Astrocyte of the cerebellum (primary cell): ENCODE data around the gene RBM20.
"Not testable (repeated sequence)": the region's sequence is repeated elsewhere in the genome, so short reads cannot be mapped to it uniquely, and the experiment has no call there.

ENCODE experiments used
- DNase-seq: peaks from one replicate; pipeline ENCODE4 v3.0.0-alpha.2; 2011; ENCODE audit warnings: low read depth
- H3K4me3 ChIP-seq: 2 replicates; pipeline ENCODE4 v1.5.1; 2011; ENCODE audit warnings: mild to moderate bottlenecking, low read depth, low read length, moderate library complexity
- CTCF ChIP-seq: IDR thresholded peaks from 2 replicates; pipeline ENCODE4 v1.5.1; 2012; ENCODE audit warnings: low read length, low read depth, moderate library complexity, mild to moderate bottlenecking; ENCODE audit errors: missing control alignments
- in situ Hi-C: cut with HindIII; loops from 2 replicates; pipeline ENCODE4 v1.10.0; 2017; ENCODE audit warnings: low sequenced_read_pairs

Gene RBM20

GRCh38 chr10:110616493-110617033, 27.6 kb upstream of the RBM20 start:
- no peak for DNase-seq
- H3K4me3 ChIP-seq: no peak overlapping the region
- no peak for TF ChIP-seq CTCF
- in situ Hi-C loops: no loop called here

- TF ChIP-seq CTCF: no peak
- no peak overlapping the region for H3K4me3 ChIP-seq
- no peak for DNase-seq
- in situ Hi-C loops: no loop called here
These were observed 26.5 kb upstream of the RBM20 start for GRCh38 chr10:110617425-110618229.

DNA sequence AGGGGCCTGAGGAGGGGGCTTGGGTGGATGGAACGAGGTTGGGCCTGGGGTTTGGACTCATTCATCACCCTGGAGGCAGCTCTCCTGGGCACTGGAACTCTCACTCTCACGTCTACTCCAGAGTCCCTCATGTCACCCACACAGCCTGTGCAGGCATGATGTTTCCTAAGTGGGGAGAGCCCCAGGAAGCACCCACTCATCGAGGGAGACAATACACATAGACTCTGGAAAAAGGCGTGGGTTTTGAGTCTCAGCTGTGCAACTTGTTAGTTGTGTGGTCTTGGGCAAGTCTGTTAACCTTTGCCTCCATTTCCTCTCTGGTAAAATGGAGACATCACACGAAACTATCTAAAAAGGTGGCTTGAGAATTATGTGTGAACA, 25.9 kb upstream of the RBM20 start:
- no peak for DNase-seq
- in situ Hi-C loops: no loop called here
- no peak for TF ChIP-seq CTCF
- H3K4me3 ChIP-seq: no peak overlapping the region

DNA sequence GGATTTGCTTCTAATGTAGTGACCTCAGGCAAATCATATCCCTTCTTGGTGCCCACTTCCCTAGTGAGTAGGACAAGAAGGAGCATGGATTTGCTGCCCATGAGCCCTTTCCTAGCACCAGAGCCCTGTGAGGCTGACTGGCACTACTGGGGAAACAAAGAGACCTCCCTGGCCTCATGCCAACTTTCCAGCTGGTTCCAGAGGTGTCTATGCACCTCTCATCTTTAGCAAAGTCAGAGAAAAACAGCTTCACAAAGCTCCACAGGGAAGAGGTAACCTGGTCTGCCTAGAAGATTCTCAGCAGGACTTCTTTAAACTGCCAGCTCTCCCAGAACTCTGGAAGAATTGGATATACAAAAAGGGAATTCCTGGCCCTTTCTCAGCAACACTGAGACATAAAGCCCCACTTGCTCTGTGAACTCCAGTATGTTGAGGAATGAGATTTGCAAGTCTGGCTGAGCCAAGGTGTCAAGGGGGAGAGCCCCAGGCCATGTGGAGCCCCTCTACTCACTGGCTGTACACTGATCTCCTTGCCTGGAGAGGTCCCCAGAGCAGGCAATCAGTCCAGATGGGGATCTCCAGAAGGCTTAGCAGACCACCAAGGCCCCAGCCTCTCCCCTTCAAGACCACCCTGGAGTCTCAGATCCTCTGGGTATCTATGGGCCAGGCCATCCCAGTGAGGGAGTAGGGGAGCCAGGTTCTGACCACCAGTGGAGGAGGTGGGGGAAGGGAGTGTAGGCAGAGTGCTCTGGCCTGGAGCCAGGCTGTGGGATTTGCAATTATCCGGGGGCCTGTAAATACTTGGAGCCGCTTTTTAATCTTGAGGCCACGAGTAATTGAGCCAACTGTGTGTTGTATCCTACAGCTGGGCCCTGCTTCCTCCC, 24.4 kb upstream of the RBM20 start:
- TF ChIP-seq CTCF: no peak

GRCh38 chr10:110620398-110620719, 23.8 kb upstream of the RBM20 start:
- in situ Hi-C loops: no loop called here
- no peak for DNase-seq
- TF ChIP-seq CTCF: no peak
- H3K4me3 ChIP-seq: no peak overlapping the region

More for the DNA sequence above, 24.4 kb upstream of the RBM20 start:
- DNase-seq: no peak
- H3K4me3 ChIP-seq: no peak overlapping the region
- in situ Hi-C loops: no loop called here

DNA sequence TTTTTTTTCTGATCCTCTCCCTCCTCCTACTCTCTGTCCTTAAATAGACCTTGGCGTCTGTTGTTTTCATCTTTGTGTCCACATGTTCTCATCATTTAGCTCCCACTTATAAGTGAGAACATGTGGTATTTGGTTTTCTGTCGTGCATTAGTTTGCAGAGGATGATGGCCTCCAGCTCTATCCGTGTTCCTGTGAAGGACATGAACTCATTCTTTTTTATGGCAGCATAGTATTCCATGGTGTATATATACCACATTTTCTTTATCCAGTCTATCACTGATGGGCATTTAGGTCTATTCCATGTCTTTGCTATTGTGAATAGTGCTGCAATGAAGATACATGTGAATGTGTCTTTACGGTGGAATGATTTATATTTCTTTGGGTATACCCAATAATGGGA, 20.8 kb upstream of the RBM20 start:
- in situ Hi-C loops, DNase-seq, H3K4me3 ChIP-seq: not testable (repeated sequence)
